GM21576 (cell line): ENCODE data around the gene SFXN3.

Experiments used
- ATAC-seq: cut with Tn5 transposase; IDR thresholded peaks from one replicate; pipeline ENCODE4 v1.9.1; 2021; ENCODE audit warnings: mild to moderate bottlenecking, moderate library complexity; ENCODE audit not compliant: unreplicated experiment

The SFXN3 gene

DNA sequence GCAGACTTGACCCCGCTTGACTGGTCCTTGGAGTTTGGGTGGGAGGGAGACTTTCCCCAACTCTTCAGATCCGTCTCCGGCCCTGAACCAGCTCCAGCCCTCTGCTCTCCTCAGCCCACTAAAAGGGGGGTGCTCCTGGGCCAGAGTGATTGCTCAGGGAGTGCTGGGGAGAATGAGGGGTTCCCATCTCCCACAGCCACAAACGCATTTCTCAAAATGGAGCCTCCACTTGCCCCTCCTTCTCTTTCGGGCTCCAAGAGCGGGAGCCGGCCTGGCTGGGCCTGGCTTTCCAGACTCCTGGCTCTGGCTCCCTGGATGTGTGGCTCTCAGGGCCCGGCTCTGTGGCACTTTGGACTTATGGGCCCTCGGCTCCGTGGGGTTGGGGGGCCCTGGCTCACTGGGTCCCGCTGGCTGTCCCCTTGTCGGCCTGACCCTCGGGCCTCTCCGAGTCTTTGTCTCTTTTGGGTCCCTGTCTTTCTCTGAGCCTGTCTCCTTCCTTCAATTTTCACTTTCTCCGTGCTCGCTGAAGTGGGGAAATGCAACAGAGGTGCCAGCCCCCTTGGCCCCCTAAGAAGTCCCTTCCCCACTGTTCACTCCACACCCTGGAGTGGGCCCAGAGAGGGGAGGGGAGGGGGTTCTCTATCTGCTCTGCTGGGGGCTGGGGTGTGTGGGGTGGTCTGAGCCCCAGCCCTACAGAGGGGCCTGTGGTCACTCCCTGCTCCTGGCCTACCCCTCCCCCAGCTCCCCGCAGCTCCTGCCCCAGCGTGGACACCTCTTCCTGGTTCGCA, 30.7 kb upstream of the SFXN3 start:
- ATAC-seq, result no peak

DNA sequence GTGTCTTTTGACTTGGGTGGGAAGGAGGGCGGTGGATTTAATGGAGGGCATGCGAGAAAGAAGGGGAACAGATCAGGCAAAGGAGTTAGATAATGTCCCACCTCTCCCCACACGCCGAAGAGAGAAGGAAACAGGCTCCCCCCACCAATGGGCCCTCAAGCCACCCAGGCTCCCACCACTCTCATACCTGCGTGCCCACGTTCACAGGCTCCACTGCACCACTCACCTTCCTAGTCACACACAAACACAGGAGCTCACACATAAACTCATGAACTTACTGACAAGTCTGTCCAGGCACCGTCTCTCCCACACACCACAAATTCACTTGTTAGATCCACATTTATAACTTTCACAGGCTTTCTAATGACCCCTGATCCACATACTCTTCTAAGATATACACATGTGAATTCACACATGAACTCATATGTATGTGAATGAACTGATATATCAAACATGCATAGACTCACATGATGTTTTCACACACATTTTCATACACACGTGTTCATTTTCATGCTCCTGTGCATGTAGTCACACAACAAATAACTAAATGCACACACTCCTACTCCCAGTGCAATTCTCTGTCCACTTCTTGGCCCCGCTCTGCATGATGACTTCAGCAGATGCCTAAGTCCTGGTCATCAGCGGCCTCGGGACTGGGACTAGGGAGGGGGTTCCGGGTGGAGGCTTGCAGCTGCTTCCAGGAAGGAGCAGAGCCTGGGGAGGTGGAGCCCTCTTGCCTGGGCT, 29.9 kb upstream of the SFXN3 start:
- ATAC-seq, result no peak

DNA sequence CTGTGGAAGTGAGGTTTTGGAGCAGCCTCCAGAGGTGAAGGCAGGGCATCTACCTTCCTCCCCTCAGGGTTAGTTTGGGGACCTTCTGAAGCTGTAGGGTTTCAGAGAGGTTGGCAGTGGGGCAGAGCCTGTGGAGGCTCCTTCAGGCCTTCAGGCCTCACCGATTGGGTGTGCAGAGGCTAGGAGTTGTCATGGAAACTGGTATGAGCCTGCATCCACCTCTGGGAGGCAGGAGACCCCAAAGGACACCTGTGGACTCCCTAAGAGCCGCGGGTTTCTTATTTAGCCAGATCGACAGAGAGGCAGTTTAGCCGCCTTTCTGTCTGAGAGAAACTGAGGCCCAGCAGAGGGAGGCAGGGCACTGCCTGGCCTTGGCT, 29.4 kb upstream of the SFXN3 start:
- no peak for ATAC-seq

DNA sequence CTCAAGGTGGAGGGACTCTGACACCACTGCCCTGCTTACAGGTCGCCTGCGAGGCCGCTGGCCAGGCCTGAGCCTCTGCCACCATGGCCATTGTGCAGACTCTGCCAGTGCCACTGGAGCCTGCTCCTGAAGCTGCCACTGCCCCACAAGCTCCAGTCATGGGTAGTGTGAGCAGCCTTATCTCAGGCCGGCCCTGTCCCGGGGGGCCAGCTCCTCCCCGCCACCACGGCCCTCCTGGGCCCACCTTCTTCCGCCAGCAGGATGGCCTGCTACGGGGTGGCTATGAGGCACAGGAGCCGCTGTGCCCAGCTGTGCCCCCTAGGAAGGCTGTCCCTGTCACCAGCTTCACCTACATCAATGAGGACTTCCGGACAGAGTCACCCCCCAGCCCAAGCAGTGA, 28.6 kb upstream of the SFXN3 start:
- no peak for ATAC-seq

DNA sequence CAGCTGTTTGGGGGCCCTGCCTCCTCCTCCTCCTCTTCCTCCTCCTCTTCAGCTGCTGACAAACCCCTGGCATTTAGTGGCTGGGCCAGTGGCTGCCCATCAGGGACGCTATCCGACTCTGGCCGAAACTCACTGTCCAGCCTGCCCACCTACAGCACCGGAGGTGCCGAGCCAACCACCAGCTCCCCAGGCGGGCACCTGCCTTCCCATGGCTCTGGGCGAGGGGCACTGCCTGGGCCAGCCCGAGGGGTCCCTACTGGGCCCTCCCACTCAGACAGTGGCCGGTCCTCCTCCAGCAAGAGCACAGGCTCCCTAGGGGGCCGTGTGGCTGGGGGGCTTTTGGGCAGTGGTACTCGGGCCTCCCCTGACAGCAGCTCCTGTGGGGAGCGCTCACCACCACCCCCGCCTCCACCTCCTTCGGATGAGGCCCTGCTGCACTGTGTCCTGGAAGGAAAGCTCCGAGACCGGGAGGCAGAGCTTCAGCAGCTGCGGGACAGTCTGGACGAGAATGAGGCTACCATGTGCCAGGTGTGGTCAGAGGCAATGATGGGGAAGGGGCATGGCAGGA, 27.3 kb upstream of the SFXN3 start:
- ATAC-seq, result no peak

DNA sequence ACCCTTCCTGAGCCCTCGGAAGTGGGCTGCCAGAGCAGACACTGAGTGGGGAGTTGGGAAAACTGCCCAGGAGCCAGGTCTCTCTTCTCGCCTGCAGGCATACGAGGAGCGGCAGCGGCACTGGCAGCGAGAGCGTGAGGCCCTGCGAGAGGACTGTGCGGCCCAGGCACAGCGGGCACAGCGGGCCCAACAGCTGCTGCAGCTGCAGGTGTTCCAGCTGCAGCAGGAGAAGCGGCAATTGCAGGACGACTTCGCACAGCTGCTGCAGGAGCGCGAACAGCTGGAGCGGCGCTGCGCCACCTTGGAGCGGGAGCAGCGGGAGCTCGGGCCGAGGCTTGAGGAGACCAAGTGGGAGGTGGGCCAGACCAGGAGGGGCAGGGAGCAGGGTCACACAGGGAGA, 25.7 kb upstream of the SFXN3 start:
- no peak for ATAC-seq

DNA sequence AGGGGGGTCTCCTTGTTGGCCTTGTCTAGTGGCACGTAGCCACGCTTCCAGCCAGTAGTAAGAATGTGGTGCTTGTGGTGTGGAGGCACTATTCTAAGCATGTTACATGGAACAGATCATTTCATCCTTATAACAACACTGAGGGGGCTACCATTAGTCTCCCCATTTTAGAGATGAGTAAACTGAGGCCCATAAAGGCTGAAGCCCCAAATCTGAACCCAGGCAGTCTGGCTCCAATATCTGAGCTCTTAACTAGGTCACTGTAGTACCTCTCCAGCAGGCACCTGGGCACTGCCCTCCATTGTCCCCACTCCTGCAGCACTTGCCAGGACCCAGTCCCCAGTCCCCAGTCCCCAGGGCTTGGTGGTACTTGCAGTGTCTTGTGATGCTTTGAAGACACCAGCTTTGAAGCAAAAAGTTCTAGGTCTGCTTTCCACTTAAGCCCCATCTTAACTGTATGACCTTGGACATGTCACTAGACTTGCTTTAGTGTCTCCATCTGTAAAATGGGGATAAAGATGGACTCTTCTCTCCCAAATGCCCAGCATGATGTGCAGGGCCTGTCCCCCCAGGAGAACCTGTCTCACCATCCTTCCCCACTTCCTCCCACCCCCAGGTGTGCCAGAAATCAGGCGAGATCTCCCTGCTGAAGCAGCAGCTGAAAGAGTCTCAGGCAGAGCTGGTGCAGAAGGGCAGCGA, 25.0 kb upstream of the SFXN3 start:
- no peak for ATAC-seq

DNA sequence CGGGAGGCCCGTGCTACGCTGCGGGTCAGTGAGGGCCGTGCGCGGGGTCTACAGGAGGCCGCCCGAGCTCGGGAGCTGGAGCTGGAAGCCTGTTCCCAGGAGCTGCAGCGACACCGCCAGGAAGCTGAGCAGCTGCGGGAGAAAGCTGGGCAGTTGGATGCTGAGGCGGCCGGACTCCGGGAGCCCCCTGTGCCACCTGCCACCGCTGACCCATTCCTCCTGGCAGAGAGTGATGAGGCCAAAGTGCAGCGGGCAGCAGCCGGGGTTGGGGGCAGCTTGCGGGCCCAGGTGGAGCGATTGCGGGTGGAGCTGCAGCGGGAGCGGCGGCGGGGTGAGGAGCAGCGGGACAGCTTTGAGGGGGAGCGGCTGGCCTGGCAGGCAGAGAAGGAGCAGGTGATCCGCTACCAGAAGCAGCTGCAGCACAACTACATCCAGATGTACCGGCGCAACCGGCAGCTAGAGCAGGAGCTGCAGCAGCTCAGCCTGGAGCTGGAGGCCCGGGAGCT, 24.4 kb upstream of the SFXN3 start:
- no peak for ATAC-seq

DNA sequence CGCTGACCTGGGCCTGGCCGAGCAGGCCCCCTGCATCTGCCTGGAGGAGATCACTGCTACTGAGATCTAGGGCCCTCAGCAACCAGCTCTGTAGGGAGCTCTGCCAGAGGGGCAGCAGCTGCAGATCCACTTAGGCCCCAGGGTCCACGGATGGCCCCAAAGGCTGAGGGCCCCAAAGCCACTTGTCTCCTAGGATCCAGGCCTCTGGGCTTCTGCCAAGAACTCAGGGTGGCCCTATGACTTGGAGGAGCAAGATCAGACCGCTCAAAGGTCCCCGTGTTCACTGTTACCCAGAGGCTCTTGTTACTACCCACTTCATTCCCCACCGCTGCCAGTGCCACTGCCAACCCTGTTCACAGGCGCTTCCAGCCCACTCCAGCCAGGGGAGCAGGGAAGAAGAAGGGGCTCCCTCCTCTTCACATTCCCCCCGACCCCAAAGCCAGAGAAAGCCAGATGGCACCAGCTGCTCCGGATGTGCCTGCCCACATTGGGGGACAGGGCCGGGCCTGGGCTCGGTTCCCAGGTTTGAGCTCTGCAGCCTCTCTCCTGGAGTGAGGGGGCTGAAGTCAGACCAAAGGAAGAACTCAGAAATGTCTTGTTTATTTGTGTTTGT, 23.8 kb upstream of the SFXN3 start:
- ATAC-seq, result no peak

DNA sequence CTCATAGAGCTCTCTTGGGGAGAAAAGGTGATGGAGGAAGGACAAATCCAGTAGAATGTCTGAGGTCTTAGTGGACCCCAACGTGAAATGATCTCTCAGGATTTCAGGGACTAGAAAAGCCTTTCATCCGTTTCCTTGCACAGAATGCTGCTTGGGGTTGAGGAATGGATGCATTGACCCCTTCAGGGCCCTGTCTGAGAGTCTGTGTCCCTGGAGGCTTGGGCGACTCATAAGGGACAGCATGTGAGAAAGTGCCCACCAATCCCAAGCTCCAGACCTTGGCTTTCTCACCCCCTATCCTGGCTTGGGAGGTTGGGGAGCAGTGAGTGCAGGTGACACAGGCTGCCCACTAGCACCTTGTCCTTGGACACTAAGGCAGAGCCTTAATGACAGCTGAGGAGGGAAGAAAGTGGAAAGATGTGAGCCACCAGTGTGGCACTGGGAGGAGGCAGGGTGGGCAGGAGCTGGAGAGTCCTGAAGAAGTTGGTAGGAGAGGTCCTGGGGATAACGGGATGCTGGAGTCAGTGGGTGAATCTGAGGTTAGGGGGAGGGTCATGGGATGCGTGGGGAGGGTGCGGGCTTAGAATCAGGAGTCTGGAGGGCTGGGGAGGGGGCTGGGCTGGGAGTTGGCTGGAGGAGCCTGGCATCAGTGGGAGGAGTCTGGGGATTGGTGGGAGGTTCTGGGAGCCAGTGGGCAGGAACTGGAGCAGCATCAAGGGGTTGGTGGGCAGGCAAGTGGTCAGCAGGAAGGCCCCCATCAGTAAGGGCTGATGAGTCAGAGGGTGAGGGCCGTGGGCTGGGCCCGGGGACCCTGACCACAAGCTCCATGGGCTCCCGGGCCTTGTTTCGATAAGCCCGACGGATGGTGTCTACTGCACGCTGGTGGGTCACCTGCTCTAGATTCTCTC, 22.9 kb upstream of the SFXN3 start:
- ATAC-seq, result no peak

DNA sequence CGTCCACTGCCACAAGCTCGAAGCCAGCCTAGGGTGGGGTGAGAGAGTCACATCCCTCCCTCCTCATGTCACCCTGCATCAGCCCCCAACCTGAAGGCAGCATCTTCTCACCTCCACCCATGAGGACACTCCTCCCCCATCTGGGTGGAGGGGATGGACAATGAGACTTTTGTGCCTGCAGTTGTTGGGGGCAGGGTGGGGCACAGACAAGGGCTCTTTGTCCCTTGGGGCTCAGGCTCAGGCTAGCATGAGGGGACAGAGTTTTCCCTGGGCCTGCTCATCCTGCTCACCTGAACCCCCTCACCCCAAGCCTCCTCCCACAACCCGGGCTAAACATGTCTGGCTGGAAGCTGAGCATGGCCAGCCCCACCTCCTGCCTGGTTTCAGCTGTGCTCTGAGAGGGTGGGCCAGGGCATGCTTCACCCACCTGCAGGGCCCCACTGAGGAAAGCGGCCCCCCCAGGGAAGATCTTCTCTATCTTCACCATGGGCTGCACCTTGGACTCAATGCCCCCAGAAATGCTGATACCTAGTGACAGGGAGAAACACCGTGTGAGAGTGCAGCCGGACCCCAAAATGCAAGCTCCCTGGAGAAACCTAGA, 22.1 kb upstream of the SFXN3 start:
- no peak for ATAC-seq

DNA sequence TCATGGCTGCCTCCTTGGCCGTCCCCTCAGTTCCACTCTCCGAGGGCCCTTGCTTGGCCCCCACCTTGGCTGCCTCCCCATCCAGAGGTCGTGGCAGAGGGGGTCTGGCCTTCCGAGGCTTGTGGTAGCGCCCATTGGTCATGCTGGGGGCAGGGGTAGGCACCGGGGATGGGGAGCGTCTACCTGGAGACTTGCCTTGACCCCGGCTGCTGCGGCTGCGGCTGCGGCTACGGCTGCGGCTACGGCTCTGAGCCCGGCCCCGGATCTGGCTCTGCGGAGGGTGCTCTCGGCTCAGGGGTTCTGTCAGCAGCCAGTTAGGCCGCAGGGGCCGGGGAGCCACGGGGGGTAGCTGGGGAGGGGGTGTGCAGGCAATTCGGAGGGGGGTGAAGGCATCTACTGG, 20.7 kb upstream of the SFXN3 start:
- no peak for ATAC-seq

DNA sequence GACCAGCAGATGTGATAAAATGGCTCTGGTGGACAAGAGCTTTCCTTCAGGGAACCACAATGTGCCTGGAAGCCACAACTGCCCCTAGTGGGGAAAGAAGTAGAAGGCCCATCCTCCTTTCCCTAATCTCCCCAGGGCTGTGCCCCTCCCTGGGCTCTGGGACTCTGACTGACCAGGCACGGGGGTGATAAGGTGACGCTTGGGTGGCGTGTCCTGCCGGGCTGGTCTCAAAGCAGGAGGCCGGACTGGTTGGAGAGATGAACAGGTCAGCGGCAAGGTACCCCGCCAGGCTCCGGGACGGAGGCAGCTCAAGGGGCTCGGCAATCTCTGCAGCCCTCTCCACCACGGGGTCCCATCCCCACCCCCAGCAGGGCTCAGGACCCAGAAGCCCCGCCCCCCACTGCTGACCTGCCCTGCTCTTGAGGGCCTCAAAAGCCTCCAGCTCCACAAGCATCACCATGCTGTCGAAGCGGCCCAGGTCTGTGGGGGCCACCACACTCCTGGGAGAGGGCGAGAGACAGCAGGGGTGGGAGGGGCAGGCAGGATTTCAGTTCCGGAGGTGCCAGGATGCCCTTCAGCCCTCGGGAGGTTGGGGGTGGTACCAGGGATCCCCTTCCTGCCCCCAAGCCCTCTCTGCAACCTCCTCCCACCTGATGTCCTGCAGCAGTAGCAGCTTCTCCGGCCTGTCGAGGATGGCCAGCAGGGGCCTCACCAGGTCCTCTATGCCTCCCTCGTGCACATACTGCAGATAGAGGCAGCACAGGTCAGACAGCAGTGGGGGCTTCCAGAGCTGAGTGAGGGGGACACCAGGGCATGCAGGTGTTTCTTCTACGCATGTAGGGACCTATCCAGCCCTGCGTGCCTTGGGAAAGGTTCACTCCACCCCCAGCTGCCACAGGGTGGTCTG, 19.3 kb upstream of the SFXN3 start:
- no peak for ATAC-seq

DNA sequence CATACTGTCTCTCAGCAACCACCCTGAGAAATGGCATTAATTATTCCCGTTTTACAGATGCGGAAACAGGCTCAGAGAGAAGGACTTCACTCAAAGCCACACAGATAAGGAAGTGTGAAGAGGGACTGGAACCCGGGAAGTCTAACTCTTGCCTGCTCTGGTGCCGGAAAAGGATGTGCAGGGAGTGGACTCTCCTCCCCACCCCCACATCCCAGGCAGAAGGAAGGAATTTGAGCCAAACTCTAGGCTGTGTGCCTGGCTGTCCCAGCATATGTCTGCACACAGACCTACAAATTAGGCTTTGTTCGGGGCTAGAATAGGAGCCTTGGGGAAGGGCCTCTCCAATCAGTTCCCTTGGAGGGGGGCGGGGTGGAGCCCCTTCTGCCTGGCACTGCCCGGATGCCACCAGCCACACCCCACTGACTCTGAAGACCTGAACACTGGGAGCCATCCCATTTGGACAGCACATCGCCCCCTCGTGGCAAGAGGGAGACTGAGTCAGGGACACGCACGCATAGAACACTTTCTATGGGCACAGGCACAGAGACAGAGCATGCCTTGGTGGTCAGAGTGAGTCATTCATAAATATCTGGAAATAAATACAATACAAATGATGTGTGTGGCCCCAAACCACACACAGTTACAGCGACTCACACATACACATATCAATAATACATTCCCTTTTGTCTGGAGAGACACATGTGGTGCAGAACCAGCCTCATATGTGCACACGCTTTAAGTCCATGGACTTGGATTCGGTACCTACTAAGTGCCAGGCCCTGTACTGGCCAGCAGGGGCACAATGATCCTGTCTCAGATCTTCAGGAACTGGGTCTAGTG, 18.3 kb upstream of the SFXN3 start:
- peak; percentile 82 for ATAC-seq

DNA sequence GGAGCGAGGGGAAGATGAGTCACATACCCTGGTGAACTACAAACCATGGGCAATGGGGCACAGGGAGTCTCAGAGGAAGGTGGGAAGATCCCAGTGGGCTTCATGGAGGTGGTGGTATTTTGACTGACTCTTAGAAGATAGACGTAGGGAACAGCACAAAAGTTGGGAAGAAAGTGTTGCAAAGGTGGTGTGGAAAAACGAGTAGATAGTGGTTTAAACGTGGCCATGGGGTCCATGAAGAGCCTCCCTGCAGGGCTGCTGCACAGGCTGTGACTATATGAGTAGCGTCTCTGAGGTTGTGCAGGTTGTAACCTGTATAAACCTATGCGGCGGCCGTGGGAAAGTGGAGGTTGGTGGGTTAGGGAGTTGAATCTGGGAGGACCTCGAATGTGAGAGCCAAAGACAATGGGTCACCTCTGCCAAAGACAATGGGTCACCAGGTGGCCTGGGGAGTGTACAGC, 17.6 kb upstream of the SFXN3 start:
- no peak for ATAC-seq

DNA sequence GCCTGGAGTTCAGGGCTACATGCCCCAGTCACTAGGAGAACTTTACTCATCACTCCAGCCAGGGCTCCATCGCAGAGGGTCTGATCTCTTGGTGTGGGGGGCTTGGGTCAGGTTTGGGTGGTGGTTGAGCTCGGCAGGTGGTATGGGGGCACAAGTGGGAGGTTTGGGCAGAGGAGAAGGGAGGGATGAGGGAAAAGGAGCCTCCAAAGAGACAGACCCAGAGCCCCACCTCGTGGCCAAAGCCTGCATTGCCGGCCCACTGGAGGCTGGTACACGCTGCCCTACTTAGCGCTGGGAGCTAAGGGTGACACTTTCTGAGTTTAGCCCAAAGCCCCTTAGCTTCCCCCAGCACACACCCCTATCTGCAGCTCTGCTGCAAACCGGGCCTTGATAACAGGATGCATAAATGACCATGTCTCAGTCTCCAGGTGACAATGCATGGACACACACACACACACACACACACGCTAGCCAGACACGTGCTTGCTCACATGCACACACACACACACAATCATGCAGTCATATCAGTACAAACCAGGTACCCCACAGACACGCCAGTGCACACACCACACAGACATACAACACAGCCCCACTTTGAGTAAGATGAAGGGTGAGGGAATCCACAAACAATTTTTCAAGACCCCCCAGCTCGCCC, 16.7 kb upstream of the SFXN3 start:
- no peak for ATAC-seq

DNA sequence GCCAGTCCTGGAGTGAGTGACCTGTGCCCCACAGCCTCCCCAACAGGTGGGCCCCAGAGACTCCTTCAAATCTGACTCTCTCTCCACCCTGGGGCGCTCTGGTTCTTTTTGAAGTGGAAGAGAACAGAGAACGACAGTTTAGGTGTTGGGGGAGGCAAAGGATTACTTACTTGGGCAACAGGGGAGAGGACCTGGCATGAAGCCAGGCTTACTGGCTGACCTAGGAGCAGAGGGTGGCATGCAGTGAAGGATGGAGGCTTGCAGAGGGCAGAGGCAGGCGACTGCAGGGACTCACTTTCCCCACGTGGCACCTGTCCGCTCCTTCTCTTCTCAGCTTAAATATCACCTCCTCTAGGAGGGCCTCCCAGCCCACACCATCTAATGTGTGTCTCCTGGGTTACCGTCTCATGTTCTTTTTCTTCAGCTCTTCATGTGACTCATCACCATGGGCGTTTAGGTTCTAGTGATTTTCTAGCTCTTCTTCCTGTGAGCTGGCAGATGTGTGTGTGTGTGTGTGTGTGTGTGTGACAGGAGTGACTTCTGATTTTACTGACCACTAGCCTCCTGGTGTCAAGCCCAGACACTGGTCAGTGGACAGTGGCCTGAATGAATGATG, 16.0 kb upstream of the SFXN3 start:
- ATAC-seq, result no peak
